Gastrocnemius medialis (tissue), 4 donors: ENCODE data around the gene TANC1.

Source experiments
- POLR2A ChIP-seq, 2 donors: fragments of 450-650 bp; IDR thresholded peaks; one replicate each; pipeline ENCODE4 v1.6.1; 2017; ENCODE audit warnings: antibody characterized with exemption in 2 of 2, mild to moderate bottlenecking in 2 of 2, moderate library complexity in 2 of 2
- TF ChIP-seq, protein P1 (sequence below), 5 experiments: fragments of 450-650 bp in 3 of 5; fragments of 200-600 bp in 2 of 5; sonication (generic) in 2 of 5; IDR thresholded peaks in 4 of 5; conservative IDR thresholded peaks in 1 of 5; 1 replicate in 4 of 5; 2 replicates in 1 of 5; pipeline ENCODE4 v1.5.1; 2016 to 2019; ENCODE audit warnings: antibody characterized with exemption in 5 of 5, mild to moderate bottlenecking in 3 of 5, moderate library complexity in 3 of 5

DNA sequence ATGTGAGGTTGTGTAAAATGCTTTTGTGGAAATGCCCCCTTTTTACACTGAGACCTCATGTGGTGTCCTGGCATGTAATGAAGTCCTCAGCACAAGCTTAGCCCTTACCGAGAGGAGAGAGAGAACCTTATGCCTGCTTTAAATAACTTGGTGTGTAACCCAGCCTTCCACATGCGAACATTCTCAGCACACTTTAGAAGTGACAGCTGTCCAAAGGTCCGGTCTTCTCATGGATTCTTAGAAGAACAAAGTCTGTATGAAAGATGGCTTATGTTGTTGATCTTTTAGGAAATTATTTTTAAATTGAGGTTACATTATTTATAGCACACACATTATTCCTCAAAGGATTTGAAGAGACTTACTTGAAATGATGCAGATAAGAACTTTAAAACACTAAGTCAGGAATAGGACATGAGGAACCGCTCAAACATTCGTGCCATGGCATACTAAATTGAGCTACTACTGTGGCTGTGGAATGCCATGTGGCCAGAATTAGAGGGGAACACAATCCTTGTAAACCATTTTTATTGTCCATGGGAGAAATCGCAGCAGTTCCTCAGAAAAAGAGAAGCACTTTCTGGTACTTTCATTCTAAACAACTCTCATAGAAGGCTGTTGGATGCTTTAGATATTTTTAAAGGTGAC, 238.4 kb downstream of the TANC1 start:
- no peak for TF ChIP-seq POLR2A (IDR thresholded peaks at IDR 0.05)
- TF ChIP-seq, protein P1, sequence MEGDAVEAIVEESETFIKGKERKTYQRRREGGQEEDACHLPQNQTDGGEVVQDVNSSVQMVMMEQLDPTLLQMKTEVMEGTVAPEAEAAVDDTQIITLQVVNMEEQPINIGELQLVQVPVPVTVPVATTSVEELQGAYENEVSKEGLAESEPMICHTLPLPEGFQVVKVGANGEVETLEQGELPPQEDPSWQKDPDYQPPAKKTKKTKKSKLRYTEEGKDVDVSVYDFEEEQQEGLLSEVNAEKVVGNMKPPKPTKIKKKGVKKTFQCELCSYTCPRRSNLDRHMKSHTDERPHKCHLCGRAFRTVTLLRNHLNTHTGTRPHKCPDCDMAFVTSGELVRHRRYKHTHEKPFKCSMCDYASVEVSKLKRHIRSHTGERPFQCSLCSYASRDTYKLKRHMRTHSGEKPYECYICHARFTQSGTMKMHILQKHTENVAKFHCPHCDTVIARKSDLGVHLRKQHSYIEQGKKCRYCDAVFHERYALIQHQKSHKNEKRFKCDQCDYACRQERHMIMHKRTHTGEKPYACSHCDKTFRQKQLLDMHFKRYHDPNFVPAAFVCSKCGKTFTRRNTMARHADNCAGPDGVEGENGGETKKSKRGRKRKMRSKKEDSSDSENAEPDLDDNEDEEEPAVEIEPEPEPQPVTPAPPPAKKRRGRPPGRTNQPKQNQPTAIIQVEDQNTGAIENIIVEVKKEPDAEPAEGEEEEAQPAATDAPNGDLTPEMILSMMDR (IDR thresholded peaks at IDR 0.05 in 4 of 5, conservative IDR thresholded peaks at IDR 0.05 in 1 of 5), result no peak
